NCI-H1092 treated with DMSO at 0.1 percent for 48 hours (cell line): ENCODE results near the gene ZKSCAN4.

ENCODE experiments used
- DNase-seq: peaks from one replicate; lab custom pipeline; 2025; lab: John Stamatoyannopoulos, UW

Gene ZKSCAN4

DNA sequence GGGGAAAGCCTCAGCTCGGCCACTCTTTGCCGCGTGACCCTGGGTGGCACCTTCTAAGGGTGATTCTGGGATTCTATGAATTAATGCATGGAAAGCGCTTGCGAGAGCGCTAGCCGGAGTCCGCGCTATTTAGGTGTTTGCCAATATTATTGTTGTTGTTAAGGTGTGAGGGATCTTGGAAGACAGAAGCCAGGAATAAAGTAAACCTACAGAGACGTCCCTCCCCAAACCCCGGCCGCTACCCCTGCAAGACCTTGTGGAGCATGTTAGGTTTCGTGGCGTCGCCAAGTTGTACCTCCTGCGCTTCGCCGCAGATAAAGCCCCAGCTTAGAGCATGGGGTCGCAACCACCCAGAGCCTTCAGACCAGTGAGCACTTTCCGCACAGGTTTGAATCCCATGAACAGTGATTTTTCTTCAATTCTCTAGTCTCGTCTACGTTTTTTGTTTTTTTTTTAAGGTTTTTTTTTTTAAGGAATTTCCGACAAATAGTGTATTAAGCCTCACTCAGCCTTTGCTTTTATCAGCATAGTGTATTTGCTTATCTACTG, 43.9 kb downstream of the ZKSCAN4 start:
- no peak for DNase-seq

DNA sequence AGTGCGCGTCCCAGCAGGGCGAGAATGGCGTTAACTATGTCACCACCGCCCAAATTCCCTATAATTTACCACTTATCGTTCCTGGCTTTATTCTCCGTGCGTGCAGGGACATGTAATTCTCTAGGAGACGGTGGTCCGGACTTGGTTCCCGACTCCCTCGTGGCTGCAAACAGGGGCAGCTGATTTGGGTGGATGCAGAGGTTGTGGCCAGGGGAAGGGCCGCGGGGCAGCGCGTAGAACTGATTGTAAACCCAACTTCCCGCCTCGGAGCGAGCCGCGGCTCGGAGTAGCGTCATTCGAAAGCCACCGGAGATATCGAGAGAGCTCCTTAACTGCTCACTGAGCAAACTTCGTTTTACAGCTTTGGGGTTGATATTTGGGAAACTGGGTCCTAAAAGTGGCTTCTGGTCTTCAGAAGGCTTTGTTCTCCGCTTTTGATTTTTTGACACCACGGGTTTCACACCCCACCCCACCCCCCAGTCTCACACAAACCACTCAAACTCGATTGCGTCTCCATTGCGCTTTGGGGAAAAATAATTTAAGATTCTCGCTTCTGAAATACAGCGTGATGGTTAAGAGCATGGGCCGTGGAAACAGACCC, 44.5 kb downstream of the ZKSCAN4 start:
- no peak for DNase-seq

DNA sequence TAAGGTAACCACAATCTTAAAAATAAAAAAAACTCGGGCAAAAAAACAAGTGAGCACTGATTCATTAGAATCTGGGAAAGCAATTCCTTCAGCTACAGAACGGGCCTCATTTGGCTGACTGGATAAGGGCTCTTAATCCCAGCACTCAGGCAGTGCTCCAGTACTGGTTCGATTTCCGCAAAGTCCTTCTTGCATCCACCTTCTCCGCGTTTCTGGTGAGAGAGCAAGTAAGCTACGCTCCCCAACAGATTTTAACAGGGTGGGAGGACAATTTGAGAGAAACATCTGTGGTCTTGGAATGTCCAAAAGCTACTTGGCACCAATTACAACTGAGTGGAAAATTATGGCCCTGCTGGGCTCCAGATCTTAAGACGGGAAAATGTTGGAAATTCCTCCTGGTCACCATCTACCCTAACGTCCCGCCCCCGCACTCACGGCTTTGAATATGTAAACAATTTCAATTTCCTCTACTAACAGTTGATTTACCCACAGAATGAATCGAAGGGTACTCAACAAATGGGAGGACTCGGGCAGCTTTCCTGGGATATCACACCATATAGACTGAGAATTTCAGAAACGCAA, 45.0 kb downstream of the ZKSCAN4 start:
- no peak for DNase-seq

DNA sequence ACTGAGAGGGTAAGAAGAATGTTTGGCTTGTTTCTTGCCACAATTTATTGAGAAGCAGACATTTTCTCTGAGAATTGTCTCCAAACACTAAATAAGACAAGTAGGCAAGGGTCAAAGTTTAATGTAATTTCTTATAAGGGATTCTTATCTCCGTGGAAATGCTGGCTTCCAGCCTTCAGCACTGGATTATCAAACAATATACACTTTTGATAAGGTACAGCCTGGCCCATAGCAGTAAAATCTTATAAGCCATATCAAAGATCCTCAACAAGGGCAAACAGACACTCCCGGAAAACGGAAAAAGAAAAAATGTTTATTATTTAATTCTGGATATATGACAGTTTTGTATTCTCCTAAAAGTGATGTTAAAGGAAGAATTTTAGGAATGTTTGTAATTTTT, 45.5 kb downstream of the ZKSCAN4 start:
- DNase-seq: no peak

DNA sequence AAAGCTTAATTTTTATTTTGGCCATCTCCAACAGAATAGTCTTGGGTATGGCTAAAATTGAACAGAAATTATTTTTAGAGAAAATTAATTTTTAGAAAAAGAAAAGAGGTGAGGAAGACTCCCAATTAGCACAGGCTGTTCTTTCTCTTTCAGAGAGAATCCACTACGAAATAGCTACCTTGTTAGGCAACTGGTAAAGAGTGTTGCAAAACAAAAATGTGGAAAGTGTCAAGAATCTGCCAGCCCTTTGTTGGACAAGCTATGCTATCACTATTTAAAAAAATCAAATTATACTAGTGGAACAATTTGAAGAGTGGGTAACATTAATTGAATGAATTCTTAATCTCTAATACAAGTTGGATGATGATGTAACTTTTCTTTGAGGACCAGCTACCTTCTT, 46.2 kb downstream of the ZKSCAN4 start:
- DNase-seq: no peak

DNA sequence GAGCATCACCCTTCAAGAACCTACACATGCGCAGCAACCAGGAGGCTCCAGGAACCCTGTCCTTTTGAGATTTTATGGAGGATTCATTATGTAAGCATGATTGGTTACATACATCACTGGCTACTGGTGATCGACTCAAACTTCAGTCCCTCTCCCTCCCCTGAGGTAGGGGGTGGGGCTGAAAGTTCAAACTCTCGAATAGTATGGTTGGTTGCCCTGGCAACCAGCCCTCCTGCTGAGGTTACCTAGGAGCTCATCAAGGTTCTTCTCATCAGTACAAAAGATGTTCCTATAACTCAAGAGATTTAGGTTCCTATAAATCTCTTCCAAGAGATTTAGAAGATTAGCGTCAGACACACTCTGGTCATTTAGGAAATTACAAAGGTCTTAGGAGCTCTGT, 48.9 kb downstream of the ZKSCAN4 start:
- no peak for DNase-seq

DNA sequence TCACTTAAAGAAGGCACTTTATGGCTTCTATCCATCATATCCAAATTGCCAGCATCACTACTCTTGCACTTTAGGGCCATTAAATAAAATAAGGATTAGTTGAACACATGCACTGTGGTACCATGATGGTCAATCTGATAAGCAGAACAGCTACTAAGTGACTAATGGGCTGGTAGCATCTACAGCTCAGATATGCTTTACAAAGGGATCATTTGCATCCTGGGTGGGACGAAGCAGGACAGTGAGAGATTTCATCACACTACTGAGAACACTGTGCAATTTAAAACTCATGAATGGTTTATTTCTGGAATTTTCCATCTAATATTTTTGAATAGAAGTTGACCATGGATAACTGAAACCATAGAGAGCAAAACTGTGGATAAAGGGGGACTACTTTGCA, 52.0 kb downstream of the ZKSCAN4 start:
- DNase-seq: no peak
